K562 (cell line): Measurements from ENCODE around the gene MDK. TPM values are rescaled to one million over a fixed set of nuclear protein-coding genes. Genes with fewer than 3 reads are reported as not detected.

Source experiments
- BACH1 ChIP-seq: fragments of 200-800 bp; sonication (Bioruptor generic); IDR thresholded peaks from 2 replicates; pipeline ENCODE4 v1.6.1; 2016; ENCODE audit warnings: missing genetic modification characterization, missing compliant biosample characterization
- BCOR ChIP-seq: fragments of 450-650 bp; IDR thresholded peaks from 2 replicates; pipeline ENCODE4 v1.6.1; 2016
- CREB1 ChIP-seq, 2 experiments: sonication (generic) in 1 of 2; formaldehyde crosslinking in 1 of 2; IDR thresholded peaks; 2 replicates each; pipeline versions ENCODE4 v1.6.1 to v1.8.0; 2012 to 2022; ENCODE audit warnings: inconsistent platforms in 1 of 2, mild to moderate bottlenecking in 1 of 2, missing genetic modification reagents in 1 of 2, moderate library complexity in 1 of 2
- DMBX1 ChIP-seq: fragments of 250-450 bp; sonication (Bioruptor Pico); IDR thresholded peaks from 2 replicates; pipeline ENCODE4 v1.8.0; 2022; ENCODE audit warnings: inconsistent platforms, mild to moderate bottlenecking, moderate library complexity, borderline replicate concordance
- GTF2A2 ChIP-seq: IDR thresholded peaks from 2 replicates; pipeline ENCODE4 v1.6.1; 2016; ENCODE audit warnings: mild to moderate bottlenecking, missing genetic modification characterization, missing compliant biosample characterization
- L3MBTL2 ChIP-seq: fragments of 450-650 bp; IDR thresholded peaks from 2 replicates; pipeline ENCODE4 v1.6.1; 2016; ENCODE audit warnings: mild to moderate bottlenecking, moderate library complexity
- MEF2A ChIP-seq: IDR thresholded peaks from 2 replicates; pipeline ENCODE4 v1.6.1; 2011; ENCODE audit warnings: low read depth, mild to moderate bottlenecking, low read length, moderate library complexity; ENCODE audit not compliant: control insufficient read depth
- NFE2 ChIP-seq: IDR thresholded peaks from 2 replicates; pipeline ENCODE4 v1.6.1; 2014; ENCODE audit warnings: antibody characterized with exemption, low read depth
- POLR2AphosphoS2 ChIP-seq: IDR thresholded peaks from 2 replicates; pipeline ENCODE4 v1.6.1; 2012; ENCODE audit warnings: low read length, improper control_type of control experiment
- SIX5 ChIP-seq, 2 experiments: IDR thresholded peaks; 2 replicates each; pipeline ENCODE4 v1.6.1; 2011; ENCODE audit warnings: low read length in 2 of 2, borderline replicate concordance in 1 of 2, low read depth in 1 of 2, mild to moderate bottlenecking in 1 of 2, moderate library complexity in 1 of 2; ENCODE audit not compliant: insufficient read depth in 1 of 2
- SMARCC2 ChIP-seq: fragments of 450-650 bp; IDR thresholded peaks from 2 replicates; pipeline ENCODE4 v1.6.1; 2017; ENCODE audit warnings: antibody characterized with exemption, moderate library complexity, mild to moderate bottlenecking, low read depth
- SP1 ChIP-seq: sonication (generic); formaldehyde crosslinking; IDR thresholded peaks from 2 replicates; pipeline ENCODE4 v1.8.1; 2022; ENCODE audit warnings: mild to moderate bottlenecking, missing genetic modification reagents
- SREBF2 ChIP-seq: sonication (generic); formaldehyde crosslinking; IDR thresholded peaks from 2 replicates; pipeline ENCODE4 v1.4.0; 2020; ENCODE audit warnings: mild to moderate bottlenecking, missing genetic modification reagents
- SRF ChIP-seq, 2 experiments: fragments of 250-450, 450-650 bp in 1 of 2; sonication (Bioruptor Pico) in 1 of 2; sonication (generic) in 1 of 2; formaldehyde crosslinking; IDR thresholded peaks; 2 replicates each; pipeline versions ENCODE4 v1.5.0 to v1.5.1; 2020 to 2022; ENCODE audit warnings: mild to moderate bottlenecking in 1 of 2, missing genetic modification reagents in 1 of 2
- SRSF3 ChIP-seq: fragments of 200-400 bp; formaldehyde crosslinking; IDR thresholded peaks from 2 replicates; pipeline ENCODE4 v1.6.1; 2016; ENCODE audit warnings: mild to moderate bottlenecking, low read length, moderate library complexity; ENCODE audit not compliant: insufficient read depth
- SRSF7 ChIP-seq: fragments of 200-400 bp; formaldehyde crosslinking; optimal IDR thresholded peaks from 2 replicates; pipeline ENCODE3; 2017; ENCODE audit warnings: mild to moderate bottlenecking, low read depth, low read length
- ZNF146 ChIP-seq: IDR thresholded peaks from one replicate; pipeline ENCODE4 v1.6.1; 2018; ENCODE audit warnings: missing compliant biosample characterization; ENCODE audit not compliant: unreplicated experiment
- ZNF77 ChIP-seq: fragments of 250-450 bp; sonication (Bioruptor Pico); IDR thresholded peaks from 2 replicates; pipeline ENCODE4 v1.5.0; 2020
- polyA plus RNA-seq, 8 experiments: library from polyadenylated mRNA; depleted of rRNA in 4 of 8; stranded (reverse) in 5 of 8; unstranded in 3 of 8; fragments of >200 nt; fragmentation: Nextera tagmentation in 2 of 8; fragmentation: Illumina TruSeq in 1 of 8; extraction: Ambion mirVana in 2 of 8; extraction: Trizol in 1 of 8; gene quantifications; 2 replicates each; pipeline versions ENCODE4 v1.2.1 to v1.2.3, GENCODE V29; 2011 to 2014; ENCODE audit warnings: inconsistent platforms in 1 of 8, missing spikeins in 1 of 8
- total RNA-seq, 7 experiments: library from RNA; depleted of rRNA in 6 of 7; stranded (reverse); fragments of >200 nt in 6 of 7; fragmentation: Illumina TruSeq in 2 of 7; extraction: Trizol in 2 of 7; gene quantifications; 2 replicates each; pipeline versions ENCODE4 v1.2.1 to v1.2.3, GENCODE V29; 2011 to 2021; ENCODE audit warnings: low replicate concordance in 1 of 7
- TF ChIP-seq, protein P1 (sequence below): fragments of 450-650 bp; formaldehyde crosslinking; IDR thresholded peaks from 2 replicates; pipeline ENCODE4 v1.4.0; 2020; ENCODE audit warnings: mild to moderate bottlenecking, moderate library complexity
- TF ChIP-seq, protein P2 (sequence below): IDR thresholded peaks from 2 replicates; pipeline ENCODE4 v1.6.1; 2011; ENCODE audit not compliant: insufficient read length; ENCODE audit errors: extremely low read depth
- TF ChIP-seq, protein P3 (sequence below): IDR thresholded peaks from 2 replicates; pipeline ENCODE4 v1.6.1; 2012; ENCODE audit warnings: low read depth, low read length, improper control_type of control experiment, borderline replicate concordance
- TF ChIP-seq, protein P4 (sequence below): sonication (generic); formaldehyde crosslinking; IDR thresholded peaks from 2 replicates; pipeline ENCODE4 v1.8.0; 2022; ENCODE audit warnings: mild to moderate bottlenecking, missing genetic modification reagents, borderline replicate concordance

MDK gene
- total and polyA plus RNA-seq, 9 of the 15 experiments (the other 6 are each of a cell fraction or from before 2014, with no cell fraction given), result 20.7 to 700 (median 350) TPM

DNA sequence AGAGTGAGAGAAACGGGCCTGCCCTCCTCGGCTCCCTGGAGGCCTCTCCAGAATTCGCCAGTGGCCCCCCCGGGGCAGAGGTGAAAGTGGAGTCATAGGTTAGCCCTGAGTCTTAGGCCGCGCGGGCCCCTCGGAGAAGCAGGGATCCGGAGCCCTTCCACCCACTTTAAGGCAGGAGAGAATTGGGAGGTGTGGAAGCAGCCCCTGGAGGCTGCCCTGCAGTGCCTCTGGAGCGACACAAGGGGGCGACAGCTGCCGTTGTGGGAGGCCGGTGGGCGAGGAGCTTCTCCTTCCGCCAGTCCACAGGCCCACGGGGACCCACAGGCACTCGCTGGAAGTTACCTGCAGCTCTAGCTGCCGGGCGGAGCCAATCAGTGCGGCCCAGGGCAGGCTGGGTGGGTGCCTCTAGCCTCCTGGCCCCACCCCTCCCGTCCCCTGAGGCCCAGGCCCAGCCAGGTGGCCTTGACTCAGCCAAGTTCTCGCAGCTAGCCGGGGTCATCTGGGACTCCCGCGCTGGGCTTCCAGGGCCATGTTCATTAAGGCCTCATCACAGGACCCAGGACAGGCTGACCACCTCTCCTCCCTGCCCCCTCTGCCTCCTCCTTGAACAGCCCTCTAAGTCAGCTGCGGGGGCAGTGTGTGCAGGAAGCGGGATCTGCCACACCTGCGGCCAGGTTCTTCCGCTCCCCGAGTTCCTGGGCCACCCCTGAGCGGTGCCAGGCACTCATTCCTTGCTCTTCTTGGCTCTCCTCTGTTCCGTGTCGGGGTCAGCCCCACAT lies 29.2 kb upstream of the MDK start (continued):
- TF ChIP-seq SRSF3 (no peak), BACH1 (no peak), ZNF77 (no peak), GTF2A2 (tag) (no peak), SRF (CRISPR knock-in tag; IDR thresholded peaks at IDR 0.05) (no peak), SMARCC2 (no peak), SP1 (no peak), MEF2A (no peak), L3MBTL2 (peak; percentile 29; the same call in 1 of the 2 replicates), NFE2 (no peak), ZNF146 (CRISPR knock-in tag) (no peak), SIX5 (IDR thresholded peaks at IDR 0.05; ENCODE audit: borderline replicate concordance in 1 of 2, insufficient read depth in 1 of 2, low read depth in 1 of 2, low read length in 2 of 2) (no peak), BCOR (no peak), DMBX1 (CRISPR knock-in tag) (no peak), SRSF7 (no peak), SREBF2 (CRISPR knock-in tag) (no peak), CREB1 (IDR thresholded peaks at IDR 0.05) (0 out of 2 replicates have a peak, but pooled peaks have one; percentile 13), CREB1 (CRISPR knock-in tag; IDR thresholded peaks at IDR 0.05) (no peak; the same call in 1 of the 2 replicates), POLR2AphosphoS2 (no peak)
- TF ChIP-seq, protein P1, sequence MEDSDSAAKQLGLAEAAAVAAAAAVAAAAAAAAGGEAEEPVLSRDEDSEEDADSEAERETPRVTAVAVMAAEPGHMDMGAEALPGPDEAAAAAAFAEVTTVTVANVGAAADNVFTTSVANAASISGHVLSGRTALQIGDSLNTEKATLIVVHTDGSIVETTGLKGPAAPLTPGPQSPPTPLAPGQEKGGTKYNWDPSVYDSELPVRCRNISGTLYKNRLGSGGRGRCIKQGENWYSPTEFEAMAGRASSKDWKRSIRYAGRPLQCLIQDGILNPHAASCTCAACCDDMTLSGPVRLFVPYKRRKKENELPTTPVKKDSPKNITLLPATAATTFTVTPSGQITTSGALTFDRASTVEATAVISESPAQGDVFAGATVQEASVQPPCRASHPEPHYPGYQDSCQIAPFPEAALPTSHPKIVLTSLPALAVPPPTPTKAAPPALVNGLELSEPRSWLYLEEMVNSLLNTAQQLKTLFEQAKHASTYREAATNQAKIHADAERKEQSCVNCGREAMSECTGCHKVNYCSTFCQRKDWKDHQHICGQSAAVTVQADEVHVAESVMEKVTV, result peak; percentile 47; the same call in 1 of the 2 replicates
- TF ChIP-seq, protein P2, sequence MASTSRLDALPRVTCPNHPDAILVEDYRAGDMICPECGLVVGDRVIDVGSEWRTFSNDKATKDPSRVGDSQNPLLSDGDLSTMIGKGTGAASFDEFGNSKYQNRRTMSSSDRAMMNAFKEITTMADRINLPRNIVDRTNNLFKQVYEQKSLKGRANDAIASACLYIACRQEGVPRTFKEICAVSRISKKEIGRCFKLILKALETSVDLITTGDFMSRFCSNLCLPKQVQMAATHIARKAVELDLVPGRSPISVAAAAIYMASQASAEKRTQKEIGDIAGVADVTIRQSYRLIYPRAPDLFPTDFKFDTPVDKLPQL, result no peak
- TF ChIP-seq, protein P3, sequence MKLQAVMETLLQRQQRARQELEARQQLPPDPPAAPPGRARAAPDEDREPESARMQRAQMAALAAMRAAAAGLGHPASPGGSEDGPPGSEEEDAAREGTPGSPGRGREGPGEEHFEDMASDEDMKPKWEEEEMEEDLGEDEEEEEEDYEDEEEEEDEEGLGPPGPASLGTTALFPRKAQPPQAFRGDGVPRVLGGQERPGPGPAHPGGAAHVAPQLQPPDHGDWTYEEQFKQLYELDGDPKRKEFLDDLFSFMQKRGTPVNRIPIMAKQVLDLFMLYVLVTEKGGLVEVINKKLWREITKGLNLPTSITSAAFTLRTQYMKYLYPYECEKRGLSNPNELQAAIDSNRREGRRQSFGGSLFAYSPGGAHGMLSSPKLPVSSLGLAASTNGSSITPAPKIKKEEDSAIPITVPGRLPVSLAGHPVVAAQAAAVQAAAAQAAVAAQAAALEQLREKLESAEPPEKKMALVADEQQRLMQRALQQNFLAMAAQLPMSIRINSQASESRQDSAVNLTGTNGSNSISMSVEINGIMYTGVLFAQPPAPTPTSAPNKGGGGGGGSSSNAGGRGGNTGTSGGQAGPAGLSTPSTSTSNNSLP, result no peak
- TF ChIP-seq, protein P4, sequence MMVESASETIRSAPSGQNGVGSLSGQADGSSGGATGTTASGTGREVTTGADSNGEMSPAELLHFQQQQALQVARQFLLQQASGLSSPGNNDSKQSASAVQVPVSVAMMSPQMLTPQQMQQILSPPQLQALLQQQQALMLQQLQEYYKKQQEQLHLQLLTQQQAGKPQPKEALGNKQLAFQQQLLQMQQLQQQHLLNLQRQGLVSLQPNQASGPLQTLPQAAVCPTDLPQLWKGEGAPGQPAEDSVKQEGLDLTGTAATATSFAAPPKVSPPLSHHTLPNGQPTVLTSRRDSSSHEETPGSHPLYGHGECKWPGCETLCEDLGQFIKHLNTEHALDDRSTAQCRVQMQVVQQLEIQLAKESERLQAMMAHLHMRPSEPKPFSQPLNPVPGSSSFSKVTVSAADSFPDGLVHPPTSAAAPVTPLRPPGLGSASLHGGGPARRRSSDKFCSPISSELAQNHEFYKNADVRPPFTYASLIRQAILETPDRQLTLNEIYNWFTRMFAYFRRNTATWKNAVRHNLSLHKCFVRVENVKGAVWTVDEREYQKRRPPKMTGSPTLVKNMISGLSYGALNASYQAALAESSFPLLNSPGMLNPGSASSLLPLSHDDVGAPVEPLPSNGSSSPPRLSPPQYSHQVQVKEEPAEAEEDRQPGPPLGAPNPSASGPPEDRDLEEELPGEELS (CRISPR knock-in tag), result no peak
